A549 (cell line): ENCODE results near the gene TXN2.

ENCODE experiments used
- CHD4 ChIP-seq: fragments of 200-600 bp; sonication (generic); IDR thresholded peaks from 2 replicates; pipeline ENCODE4 v1.6.1; 2016; ENCODE audit warnings: antibody characterized with exemption, mild to moderate bottlenecking, borderline replicate concordance
- KDM1A ChIP-seq: fragments of 200-600 bp; sonication (generic); IDR thresholded peaks from 2 replicates; pipeline ENCODE4 v1.6.1; 2016; ENCODE audit warnings: low read depth, mild to moderate bottlenecking
- MAFK ChIP-seq: fragments of 450-650 bp; IDR thresholded peaks from 2 replicates; pipeline ENCODE4 v1.6.1; 2014; ENCODE audit not compliant: partially characterized antibody
- POLR2A ChIP-seq: IDR thresholded peaks from 2 replicates; pipeline ENCODE4 v1.6.1; 2012; ENCODE audit warnings: mild to moderate bottlenecking, low read length
- RAD21 ChIP-seq, 2 experiments: fragments of >200 bp in 1 of 2; sonication (Bioruptor Twin) in 1 of 2; formaldehyde crosslinking in 1 of 2; IDR thresholded peaks in 1 of 2; conservative IDR thresholded peaks in 1 of 2; 2 replicates in 1 of 2; 3 replicates in 1 of 2; pipeline ENCODE4 v1.6.1; 2012 to 2018; ENCODE audit warnings: inconsistent platforms in 1 of 2
- SMC3 ChIP-seq: fragments of >200 bp; sonication (Bioruptor Twin); formaldehyde crosslinking; IDR thresholded peaks from 3 replicates; pipeline ENCODE4 v1.6.1; 2018; ENCODE audit warnings: inconsistent platforms
- TP53 ChIP-seq: fragments of 250-450 bp; sonication (Bioruptor Pico); IDR thresholded peaks from 2 replicates; pipeline ENCODE4 v1.5.0; 2021; ENCODE audit warnings: mild to moderate bottlenecking, moderate library complexity
- ZNF302 ChIP-seq: fragments of 250-450 bp; sonication (Bioruptor Pico); IDR thresholded peaks from 2 replicates; pipeline ENCODE4 v1.9.0; 2021; ENCODE audit warnings: inconsistent platforms, mild to moderate bottlenecking, moderate library complexity
- TF ChIP-seq, protein P1 (sequence below): fragments of >200 bp; sonication (Bioruptor Twin); formaldehyde crosslinking; IDR thresholded peaks from 3 replicates; pipeline ENCODE4 v1.5.1; 2016
- TF ChIP-seq, protein P2 (sequence below): fragments of 450-650 bp; IDR thresholded peaks from 2 replicates; pipeline ENCODE4 v1.6.1; 2014; ENCODE audit warnings: antibody characterized with exemption

DNA sequence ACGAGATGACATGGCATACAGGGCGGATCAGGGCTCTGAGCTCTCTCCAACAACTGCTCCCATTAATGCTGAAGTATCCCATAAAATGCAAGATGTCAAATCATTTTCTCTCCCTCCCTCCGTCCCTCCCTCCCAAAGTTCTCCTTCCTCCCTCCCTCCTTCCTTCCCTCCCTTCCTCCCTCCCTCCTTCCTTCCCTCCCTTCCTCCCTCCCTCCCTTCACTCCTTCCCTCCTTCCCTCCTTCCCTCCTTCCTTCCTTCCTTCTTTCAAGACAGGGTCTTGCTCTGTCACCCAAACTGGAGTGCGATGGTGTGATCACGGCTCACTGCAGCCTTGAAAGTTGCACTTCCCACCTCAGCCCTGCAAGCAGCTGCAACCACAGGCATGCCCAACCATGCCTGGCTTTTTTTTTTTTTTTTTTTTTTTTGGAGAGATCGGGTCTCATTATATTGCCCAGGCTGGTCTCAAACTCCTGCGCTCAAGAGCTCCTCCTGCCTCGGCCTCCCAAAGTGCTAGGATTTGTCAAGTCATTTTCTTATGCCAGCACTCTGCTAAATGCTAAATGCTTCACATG, 38.2 kb downstream of the TXN2 start:
- no peak for TF ChIP-seq SMC3
- TF ChIP-seq, protein P1, sequence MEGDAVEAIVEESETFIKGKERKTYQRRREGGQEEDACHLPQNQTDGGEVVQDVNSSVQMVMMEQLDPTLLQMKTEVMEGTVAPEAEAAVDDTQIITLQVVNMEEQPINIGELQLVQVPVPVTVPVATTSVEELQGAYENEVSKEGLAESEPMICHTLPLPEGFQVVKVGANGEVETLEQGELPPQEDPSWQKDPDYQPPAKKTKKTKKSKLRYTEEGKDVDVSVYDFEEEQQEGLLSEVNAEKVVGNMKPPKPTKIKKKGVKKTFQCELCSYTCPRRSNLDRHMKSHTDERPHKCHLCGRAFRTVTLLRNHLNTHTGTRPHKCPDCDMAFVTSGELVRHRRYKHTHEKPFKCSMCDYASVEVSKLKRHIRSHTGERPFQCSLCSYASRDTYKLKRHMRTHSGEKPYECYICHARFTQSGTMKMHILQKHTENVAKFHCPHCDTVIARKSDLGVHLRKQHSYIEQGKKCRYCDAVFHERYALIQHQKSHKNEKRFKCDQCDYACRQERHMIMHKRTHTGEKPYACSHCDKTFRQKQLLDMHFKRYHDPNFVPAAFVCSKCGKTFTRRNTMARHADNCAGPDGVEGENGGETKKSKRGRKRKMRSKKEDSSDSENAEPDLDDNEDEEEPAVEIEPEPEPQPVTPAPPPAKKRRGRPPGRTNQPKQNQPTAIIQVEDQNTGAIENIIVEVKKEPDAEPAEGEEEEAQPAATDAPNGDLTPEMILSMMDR: no peak
- no peak for TF ChIP-seq MAFK
- no peak for TF ChIP-seq POLR2A
- TF ChIP-seq, protein P2, sequence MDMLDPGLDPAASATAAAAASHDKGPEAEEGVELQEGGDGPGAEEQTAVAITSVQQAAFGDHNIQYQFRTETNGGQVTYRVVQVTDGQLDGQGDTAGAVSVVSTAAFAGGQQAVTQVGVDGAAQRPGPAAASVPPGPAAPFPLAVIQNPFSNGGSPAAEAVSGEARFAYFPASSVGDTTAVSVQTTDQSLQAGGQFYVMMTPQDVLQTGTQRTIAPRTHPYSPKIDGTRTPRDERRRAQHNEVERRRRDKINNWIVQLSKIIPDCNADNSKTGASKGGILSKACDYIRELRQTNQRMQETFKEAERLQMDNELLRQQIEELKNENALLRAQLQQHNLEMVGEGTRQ: no peak
- TF ChIP-seq KDM1A: no peak
- TF ChIP-seq RAD21 (conservative IDR thresholded peaks at IDR 0.05 in 1 of 2, IDR thresholded peaks at IDR 0.05 in 1 of 2): no peak
- no peak for TF ChIP-seq ZNF302 (CRISPR knock-in tag)
- no peak for TF ChIP-seq CHD4
- no peak for TF ChIP-seq TP53 (CRISPR knock-in tag)
